HG03457 (cell line): ENCODE results near the gene TYK2.

Experiments used
- ATAC-seq: cut with Tn5 transposase; IDR thresholded peaks from one replicate; pipeline ENCODE4 v1.9.1; 2021; ENCODE audit warnings: moderate number of reproducible peaks; ENCODE audit not compliant: unreplicated experiment

TYK2 gene

DNA sequence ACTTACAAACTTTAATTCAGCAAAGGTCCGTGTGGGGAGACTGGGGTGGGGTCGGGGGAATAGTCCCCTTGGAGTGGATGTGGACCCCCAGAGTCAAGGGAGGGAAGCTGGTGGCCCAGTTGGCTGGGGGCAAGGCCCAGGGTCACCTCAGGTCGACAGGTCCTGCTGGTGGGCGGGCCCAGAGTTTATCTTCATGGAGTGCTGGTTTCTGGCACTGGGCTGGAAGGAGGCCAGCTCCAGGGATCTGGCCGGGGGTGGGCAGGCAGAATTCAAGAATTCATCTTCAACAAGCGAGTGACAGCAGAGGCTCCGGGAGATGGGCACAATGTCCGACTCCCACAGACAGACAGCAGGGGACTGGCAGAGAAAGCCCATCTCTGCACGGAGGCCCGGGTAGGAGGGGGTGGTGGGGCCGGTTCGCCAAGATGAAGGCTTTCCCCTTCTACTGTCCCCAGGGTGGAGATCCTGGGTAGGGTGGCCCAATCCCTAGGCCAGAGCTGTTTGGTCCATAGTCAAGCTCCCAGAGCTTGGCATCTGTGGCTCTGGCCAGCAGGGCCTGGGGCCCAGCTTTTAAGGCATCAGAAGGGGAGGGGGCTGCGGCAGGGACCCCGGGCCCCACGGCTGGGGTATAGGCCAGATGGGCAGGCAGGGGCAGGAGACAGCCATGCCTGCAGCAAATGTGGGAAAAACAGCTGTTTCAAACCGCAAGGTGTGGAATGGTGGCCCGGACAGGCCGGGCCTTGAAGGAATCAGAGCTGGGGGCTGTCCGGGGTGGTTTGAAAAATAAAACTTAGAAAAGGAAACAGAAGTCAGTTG is 63.9 kb downstream of the TYK2 start:
- peak; percentile 13 for ATAC-seq

DNA sequence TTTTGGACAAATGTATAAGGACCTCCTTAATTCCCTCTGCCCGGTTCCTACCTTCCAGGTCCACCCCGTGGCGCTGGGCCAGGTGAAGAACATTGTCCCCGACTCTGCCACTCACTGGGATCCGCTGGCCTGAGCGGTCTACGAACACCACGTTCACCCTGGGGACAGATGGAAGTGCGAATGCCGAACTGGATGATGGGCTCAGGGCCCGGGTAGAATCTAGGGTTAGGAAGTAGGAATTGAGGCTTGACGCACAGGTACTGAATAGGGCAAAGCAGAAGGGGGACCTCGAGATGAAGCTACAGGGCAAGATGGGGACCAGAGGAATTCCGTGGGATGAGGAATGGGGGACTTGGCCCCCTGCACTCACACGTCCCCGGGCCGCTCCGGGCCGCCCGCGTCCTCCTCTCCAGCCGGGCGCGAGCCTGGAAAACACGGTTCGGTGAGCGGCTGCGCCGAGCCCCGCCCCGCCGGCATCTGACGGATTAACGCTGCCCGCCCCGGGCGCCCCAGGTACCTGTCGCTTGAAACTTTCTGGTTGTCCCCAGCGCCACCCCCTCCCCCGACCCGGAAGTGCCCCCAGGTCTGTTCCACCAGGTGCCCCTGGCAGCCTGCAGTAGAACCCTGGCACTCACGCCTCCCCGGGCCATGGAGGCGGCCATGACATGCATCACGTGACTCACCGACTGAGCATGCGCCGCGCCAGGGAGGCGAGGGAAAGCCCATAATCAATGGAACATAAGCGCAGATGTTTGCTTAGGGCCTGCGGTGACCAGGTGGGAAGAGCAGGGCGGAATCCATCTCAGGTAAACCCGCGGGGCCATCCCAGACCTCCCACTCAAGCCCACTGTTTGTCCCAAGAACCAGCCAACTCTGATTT is 64.8 kb downstream of the TYK2 start, which contains the start of gene FDX2:
Gene FDX2, minus strand, starts transcription at position 681 of the 880 bp plus-strand sequence. Its CDS starts 19 bp downstream, at position 662.
- ATAC-seq, result peak; percentile 70

DNA sequence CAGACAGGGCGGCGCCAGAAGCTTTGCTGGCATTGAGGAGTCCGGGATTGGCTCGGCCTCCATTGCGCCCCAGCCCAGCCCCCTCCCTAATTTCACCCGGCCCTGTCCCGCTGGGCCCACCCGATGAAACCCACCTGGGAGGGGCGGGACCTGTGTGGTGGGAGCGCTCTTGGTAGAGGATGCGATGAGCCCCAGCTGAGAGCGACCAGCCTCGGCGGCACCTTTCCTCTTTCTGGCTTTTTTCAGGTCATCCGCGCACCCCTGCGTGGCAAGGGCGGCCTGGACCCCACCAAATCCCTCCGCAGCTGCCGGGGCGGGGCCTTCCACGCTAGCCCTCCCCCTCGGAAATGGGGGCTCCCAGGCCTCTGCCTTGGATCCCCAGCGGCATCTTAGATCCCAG is 70.9 kb downstream of the TYK2 start, which contains the start of gene ZGLP1:
Gene ZGLP1, minus strand, starts transcription at position 393 of the 400 bp plus-strand sequence.
- no peak for ATAC-seq

GRCh38 chr19:10306327-10306726 is 74.0 kb downstream of the TYK2 start:
- ATAC-seq, result no peak

- no peak for ATAC-seq
Measured at GRCh38 chr19:10305139-10305806, 75.1 kb downstream of the TYK2 start.
